Measurements from ENCODE around the gene CACNA2D3.

GRCh38 chr3:54537506-54537905 is 415.2 kb downstream of the CACNA2D3 start:
- TF ChIP-seq, protein P1, sequence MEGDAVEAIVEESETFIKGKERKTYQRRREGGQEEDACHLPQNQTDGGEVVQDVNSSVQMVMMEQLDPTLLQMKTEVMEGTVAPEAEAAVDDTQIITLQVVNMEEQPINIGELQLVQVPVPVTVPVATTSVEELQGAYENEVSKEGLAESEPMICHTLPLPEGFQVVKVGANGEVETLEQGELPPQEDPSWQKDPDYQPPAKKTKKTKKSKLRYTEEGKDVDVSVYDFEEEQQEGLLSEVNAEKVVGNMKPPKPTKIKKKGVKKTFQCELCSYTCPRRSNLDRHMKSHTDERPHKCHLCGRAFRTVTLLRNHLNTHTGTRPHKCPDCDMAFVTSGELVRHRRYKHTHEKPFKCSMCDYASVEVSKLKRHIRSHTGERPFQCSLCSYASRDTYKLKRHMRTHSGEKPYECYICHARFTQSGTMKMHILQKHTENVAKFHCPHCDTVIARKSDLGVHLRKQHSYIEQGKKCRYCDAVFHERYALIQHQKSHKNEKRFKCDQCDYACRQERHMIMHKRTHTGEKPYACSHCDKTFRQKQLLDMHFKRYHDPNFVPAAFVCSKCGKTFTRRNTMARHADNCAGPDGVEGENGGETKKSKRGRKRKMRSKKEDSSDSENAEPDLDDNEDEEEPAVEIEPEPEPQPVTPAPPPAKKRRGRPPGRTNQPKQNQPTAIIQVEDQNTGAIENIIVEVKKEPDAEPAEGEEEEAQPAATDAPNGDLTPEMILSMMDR (conservative IDR thresholded peaks at IDR 0.05; ENCODE audit: low read depth, low read length): no peak
- TF ChIP-seq EZH2 (IDR thresholded peaks at IDR 0.05; ENCODE audit: low read length, unreplicated experiment) (no peak), EZH2phosphoT487 (IDR thresholded peaks at IDR 0.05; ENCODE audit: borderline replicate concordance, low read length) (no peak)
